Osteocyte (in vitro differentiated cells): ENCODE data around the gene WWC2. TPM values are rescaled to one million over a fixed set of nuclear protein-coding genes. Genes with fewer than 3 reads are reported as not detected.

Source experiments
- DNase-seq: peaks from one replicate; pipeline ENCODE4 v3.0.0; 2021; ENCODE audit warnings: mixed read lengths; ENCODE audit not compliant: unreplicated experiment; ENCODE audit errors: extremely low spot score
- H3K27ac Mint-ChIP-seq: one replicate; pipeline ENCODE4 v1.8.0; 2021; ENCODE audit warnings: mild to moderate bottlenecking, mixed read lengths; ENCODE audit not compliant: unreplicated experiment
- H3K27me3 Mint-ChIP-seq: one replicate; pipeline ENCODE4 v1.8.0; 2021; ENCODE audit warnings: mixed read lengths; ENCODE audit not compliant: unreplicated experiment
- H3K36me3 Mint-ChIP-seq: one replicate; pipeline ENCODE4 v1.8.0; 2021; ENCODE audit warnings: mixed read lengths; ENCODE audit not compliant: unreplicated experiment
- H3K4me1 Mint-ChIP-seq: one replicate; pipeline ENCODE4 v1.8.0; 2021; ENCODE audit warnings: mixed read lengths; ENCODE audit not compliant: unreplicated experiment
- H3K4me3 Mint-ChIP-seq: one replicate; pipeline ENCODE4 v1.8.0; 2021; ENCODE audit warnings: mild to moderate bottlenecking, moderate library complexity, mixed read lengths; ENCODE audit not compliant: unreplicated experiment
- H3K9me3 Mint-ChIP-seq: one replicate; pipeline ENCODE4 v1.8.0; 2021; ENCODE audit warnings: mixed read lengths; ENCODE audit not compliant: unreplicated experiment
- total RNA-seq: library from RNA; stranded (reverse); gene quantifications from 2 replicates; pipeline ENCODE4 v1.2.1, GENCODE V29; 2021
- TF ChIP-seq, protein P1 (sequence below): fragments of 200-600 bp; sonication (generic); IDR thresholded peaks from 2 replicates; pipeline ENCODE4 v1.5.0; 2021; ENCODE audit warnings: antibody characterized with exemption, mild to moderate bottlenecking, moderate library complexity

WWC2 gene
- total RNA-seq, 1 donor from 2014 or later, result 53.5 TPM

DNA sequence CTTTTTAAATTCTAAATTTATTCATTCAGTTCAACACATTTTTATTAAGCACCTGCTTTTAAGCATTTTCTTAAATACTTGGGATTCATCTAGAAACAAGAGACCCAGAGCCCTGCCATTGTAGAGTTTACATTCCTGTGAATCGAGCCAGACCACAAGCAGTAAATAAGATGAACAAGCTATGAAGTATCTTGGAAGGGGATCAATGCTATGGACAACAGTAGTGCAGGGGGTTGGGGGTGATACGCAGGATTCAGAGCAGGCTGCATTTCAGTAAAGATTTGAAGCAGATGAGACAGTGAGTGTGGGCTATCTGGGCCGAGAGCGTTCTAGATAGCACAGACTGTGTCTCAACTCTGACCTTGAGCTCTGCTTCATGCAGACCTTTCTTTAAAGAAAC is 185.9 kb downstream of the WWC2 start:
- H3K27me3 Mint-ChIP-seq, result no peaks in the 10 kb centered on the region
- no peak overlapping the region for H3K27ac Mint-ChIP-seq
- no peak overlapping the region for H3K4me3 Mint-ChIP-seq
- peaks cover 56% of the 10 kb centered on the region for H3K36me3 Mint-ChIP-seq
- no peaks in the 10 kb centered on the region for H3K9me3 Mint-ChIP-seq
- no peaks in the 10 kb centered on the region for H3K4me1 Mint-ChIP-seq
- TF ChIP-seq, protein P1, sequence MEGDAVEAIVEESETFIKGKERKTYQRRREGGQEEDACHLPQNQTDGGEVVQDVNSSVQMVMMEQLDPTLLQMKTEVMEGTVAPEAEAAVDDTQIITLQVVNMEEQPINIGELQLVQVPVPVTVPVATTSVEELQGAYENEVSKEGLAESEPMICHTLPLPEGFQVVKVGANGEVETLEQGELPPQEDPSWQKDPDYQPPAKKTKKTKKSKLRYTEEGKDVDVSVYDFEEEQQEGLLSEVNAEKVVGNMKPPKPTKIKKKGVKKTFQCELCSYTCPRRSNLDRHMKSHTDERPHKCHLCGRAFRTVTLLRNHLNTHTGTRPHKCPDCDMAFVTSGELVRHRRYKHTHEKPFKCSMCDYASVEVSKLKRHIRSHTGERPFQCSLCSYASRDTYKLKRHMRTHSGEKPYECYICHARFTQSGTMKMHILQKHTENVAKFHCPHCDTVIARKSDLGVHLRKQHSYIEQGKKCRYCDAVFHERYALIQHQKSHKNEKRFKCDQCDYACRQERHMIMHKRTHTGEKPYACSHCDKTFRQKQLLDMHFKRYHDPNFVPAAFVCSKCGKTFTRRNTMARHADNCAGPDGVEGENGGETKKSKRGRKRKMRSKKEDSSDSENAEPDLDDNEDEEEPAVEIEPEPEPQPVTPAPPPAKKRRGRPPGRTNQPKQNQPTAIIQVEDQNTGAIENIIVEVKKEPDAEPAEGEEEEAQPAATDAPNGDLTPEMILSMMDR, result no peak
- DNase-seq, result no peak

DNA sequence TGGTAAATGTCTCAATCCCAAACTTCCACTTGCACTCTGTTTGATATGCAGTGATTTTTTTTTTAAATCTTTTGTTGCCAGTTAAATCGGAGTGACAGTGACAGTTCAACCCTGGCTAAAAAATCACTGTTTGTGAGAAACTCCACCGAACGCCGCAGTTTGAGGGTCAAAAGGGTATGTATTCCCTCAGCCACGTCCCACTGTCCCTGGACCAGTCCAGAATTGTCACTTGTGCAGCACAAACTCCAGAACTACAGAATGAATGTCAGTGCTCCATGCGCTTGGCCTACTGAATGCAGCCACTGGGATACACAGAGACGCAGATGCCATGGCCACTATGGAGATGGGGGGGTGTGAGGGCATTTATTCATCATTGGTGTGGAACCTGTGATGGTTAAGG is 186.8 kb downstream of the WWC2 start:
- no peak for DNase-seq
- peaks cover 55% of the 10 kb centered on the region for H3K36me3 Mint-ChIP-seq
- TF ChIP-seq, protein P1, result no peak
- H3K4me3 Mint-ChIP-seq, result no peak overlapping the region
- H3K9me3 Mint-ChIP-seq, result no peaks in the 10 kb centered on the region
- no peaks in the 10 kb centered on the region for H3K4me1 Mint-ChIP-seq
- no peak overlapping the region for H3K27ac Mint-ChIP-seq
- no peaks in the 10 kb centered on the region for H3K27me3 Mint-ChIP-seq

DNA sequence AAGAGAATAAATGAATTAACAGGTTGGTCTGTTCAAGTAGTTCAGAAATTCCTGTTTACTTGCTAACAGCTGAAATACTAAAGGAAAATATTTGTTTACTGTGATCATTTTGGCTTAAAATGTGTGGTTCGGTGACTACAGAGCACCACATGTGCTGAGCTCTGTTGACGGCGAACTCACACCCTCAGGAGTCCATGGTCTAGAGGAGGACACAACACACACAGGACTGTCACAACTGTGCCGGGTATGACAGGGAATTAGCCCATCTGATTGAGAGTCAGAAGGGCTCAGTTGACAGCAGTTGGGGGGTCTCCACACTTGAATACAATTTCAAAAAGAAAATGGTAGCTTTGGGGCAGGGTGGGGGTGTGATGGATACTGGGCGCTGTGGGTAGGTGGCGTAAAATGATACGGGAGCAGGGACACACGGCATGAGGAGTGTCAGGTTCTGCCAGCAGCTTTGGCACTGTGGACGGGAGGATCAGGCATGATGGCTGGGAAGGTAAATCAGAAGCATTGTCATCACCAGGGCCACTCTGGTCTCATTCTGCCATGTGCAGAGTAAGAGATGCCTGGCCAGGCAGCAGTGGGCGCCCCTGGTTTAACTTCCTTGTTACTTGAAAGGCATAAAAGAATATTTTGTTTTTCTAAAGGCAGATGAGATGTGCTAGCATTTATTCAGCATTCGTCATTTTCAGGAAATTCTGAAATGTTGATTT is 187.7 kb downstream of the WWC2 start:
- TF ChIP-seq, protein P1, result no peak
- no peaks in the 10 kb centered on the region for H3K27me3 Mint-ChIP-seq
- H3K27ac Mint-ChIP-seq, result no peak overlapping the region
- H3K4me3 Mint-ChIP-seq, result no peak overlapping the region
- no peaks in the 10 kb centered on the region for H3K4me1 Mint-ChIP-seq
- H3K9me3 Mint-ChIP-seq, result no peaks in the 10 kb centered on the region
- peaks cover 60% of the 10 kb centered on the region for H3K36me3 Mint-ChIP-seq
- no peak for DNase-seq

DNA sequence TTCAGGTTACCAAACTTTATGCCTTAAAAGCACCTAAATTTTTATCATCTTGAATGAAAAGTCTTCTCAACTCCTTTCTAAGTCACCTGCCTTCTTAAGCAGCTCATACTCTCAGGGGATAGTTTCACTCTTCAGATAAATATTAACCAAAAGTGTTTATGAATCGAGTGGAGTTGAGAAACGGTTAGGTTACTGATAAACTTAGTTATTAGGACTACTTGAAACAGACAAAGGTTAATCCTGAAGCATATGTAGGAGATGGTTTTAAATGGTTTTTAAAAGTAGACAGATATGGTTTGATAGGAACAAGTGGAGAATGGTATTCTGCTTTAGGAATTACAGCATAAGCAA is 188.2 kb downstream of the WWC2 start:
- Mint-ChIP-seq H3K4me3 (no peak overlapping the region), H3K9me3 (no peaks in the 10 kb centered on the region), H3K4me1 (no peaks in the 10 kb centered on the region), H3K36me3 (peaks cover 59% of the 10 kb centered on the region), H3K27me3 (no peaks in the 10 kb centered on the region), H3K27ac (no peak overlapping the region)
- TF ChIP-seq, protein P1, result no peak
- no peak for DNase-seq

DNA sequence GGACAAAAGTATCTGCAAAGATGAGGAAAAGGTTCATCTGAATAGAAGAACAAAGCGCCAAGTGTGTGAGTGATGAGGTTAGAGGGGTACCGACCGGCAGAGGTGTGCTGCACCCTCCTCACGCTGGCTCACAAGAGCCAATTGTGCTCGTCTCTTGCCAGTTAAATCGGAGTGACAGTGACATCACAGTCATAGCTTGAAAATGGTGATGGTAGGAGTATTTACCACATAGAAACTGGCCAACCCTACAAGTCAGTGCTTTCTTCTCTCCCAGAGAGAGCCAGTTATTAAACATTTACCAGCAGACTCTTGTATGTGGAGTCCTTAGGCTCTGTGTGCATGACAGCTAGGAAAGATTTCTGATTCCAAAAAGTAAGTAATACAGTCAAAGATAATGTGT is 188.6 kb downstream of the WWC2 start:
- TF ChIP-seq, protein P1, result no peak
- H3K4me1 Mint-ChIP-seq, result no peaks in the 10 kb centered on the region
- no peak overlapping the region for H3K4me3 Mint-ChIP-seq
- H3K36me3 Mint-ChIP-seq, result peaks cover 59% of the 10 kb centered on the region
- DNase-seq, result no peak
- H3K9me3 Mint-ChIP-seq, result no peaks in the 10 kb centered on the region
- H3K27me3 Mint-ChIP-seq, result no peaks in the 10 kb centered on the region
- no peak overlapping the region for H3K27ac Mint-ChIP-seq
